ENCODE results near the gene TMEM202.
"Not testable (repeated sequence)": the region's sequence is repeated elsewhere in the genome, so short reads cannot be mapped to it uniquely, and the experiment has no call there.

Gene TMEM202

GRCh38 chr15:72402726-72403125, 4.6 kb downstream of the TMEM202 start:
- DNase-seq (ENCODE audit: low spot score): no peak

GRCh38 chr15:72404356-72404755, 6.3 kb downstream of the TMEM202 start:
- no peak for DNase-seq (ENCODE audit: low spot score)

GRCh38 chr15:72404841-72405240, 6.7 kb downstream of the TMEM202 start:
- no peak for DNase-seq (ENCODE audit: low spot score)

GRCh38 chr15:72406936-72407335, 8.8 kb downstream of the TMEM202 start:
- DNase-seq (ENCODE audit: low spot score): no peak

GRCh38 chr15:72411111-72411510, 13.0 kb downstream of the TMEM202 start:
- DNase-seq (ENCODE audit: low spot score): no peak

- no peak for DNase-seq (ENCODE audit: low spot score)
Measured at GRCh38 chr15:72411544-72411943, 13.4 kb downstream of the TMEM202 start.

GRCh38 chr15:72413337-72413736, 15.2 kb downstream of the TMEM202 start:
- not testable (repeated sequence) for DNase-seq (ENCODE audit: low spot score)

GRCh38 chr15:72415304-72415703, 17.2 kb downstream of the TMEM202 start:
- DNase-seq (ENCODE audit: low spot score): no peak

GRCh38 chr15:72419768-72420167, 21.7 kb downstream of the TMEM202 start:
- DNase-seq (ENCODE audit: low spot score): not testable (repeated sequence)

GRCh38 chr15:72420576-72420975, 22.5 kb downstream of the TMEM202 start:
- no peak for DNase-seq (ENCODE audit: low spot score)

- no peak for DNase-seq (ENCODE audit: low spot score)
Measured at GRCh38 chr15:72421484-72421883, 23.4 kb downstream of the TMEM202 start.

- no peak for DNase-seq (ENCODE audit: low spot score)
Measured at GRCh38 chr15:72423256-72423655, 25.2 kb downstream of the TMEM202 start.

GRCh38 chr15:72426753-72427152, 28.6 kb downstream of the TMEM202 start:
- DNase-seq (ENCODE audit: low spot score): no peak

- DNase-seq (ENCODE audit: low spot score): no peak
Measured at GRCh38 chr15:72437650-72438316, 39.7 kb downstream of the TMEM202 start.

- not testable (repeated sequence) for DNase-seq (ENCODE audit: low spot score)
Measured at GRCh38 chr15:72442848-72443247, 44.7 kb downstream of the TMEM202 start.

GRCh38 chr15:72445426-72445825, 47.3 kb downstream of the TMEM202 start:
- no peak for DNase-seq (ENCODE audit: low spot score)

- no peak for DNase-seq (ENCODE audit: low spot score)
Measured at GRCh38 chr15:72450805-72451204, 52.7 kb downstream of the TMEM202 start.

- DNase-seq (ENCODE audit: low spot score): no peak
Measured at GRCh38 chr15:72451224-72451623, 53.1 kb downstream of the TMEM202 start.

GRCh38 chr15:72456684-72457083, 58.6 kb downstream of the TMEM202 start:
- no peak for DNase-seq (ENCODE audit: low spot score)
